Stimulated activated memory B cell treated with anti-CD40 and anti-IgM and Interleukin-4, amounts not matched to agents 10 μg/mL and 1 μg/mL and 100 μg/mL, for 72 hours (primary cell): Measurements from ENCODE around the gene ASB7.
"Not testable (repeated sequence)": the region's sequence is repeated elsewhere in the genome, so short reads cannot be mapped to it uniquely, and the experiment has no call there.

Experiments
- ATAC-seq: fragments of 150-1000 bp; cut with Tn5 transposase; 2 replicates; pipeline ENCODE4 v1.10.0; 2021
- H3K27ac Mint-ChIP-seq: one replicate; pipeline ENCODE4 v1.8.0; 2022; ENCODE audit warnings: mild to moderate bottlenecking, mixed read lengths
- H3K27me3 Mint-ChIP-seq: one replicate; pipeline ENCODE4 v1.8.0; 2022; ENCODE audit warnings: mixed read lengths
- H3K36me3 Mint-ChIP-seq: one replicate; pipeline ENCODE4 v1.8.0; 2022; ENCODE audit warnings: mixed read lengths
- H3K4me1 Mint-ChIP-seq: one replicate; pipeline ENCODE4 v1.8.0; 2022; ENCODE audit warnings: mixed read lengths
- H3K4me3 Mint-ChIP-seq: one replicate; pipeline ENCODE4 v1.8.0; 2022; ENCODE audit warnings: mild to moderate bottlenecking, moderate library complexity, mixed read lengths
- H3K9me3 Mint-ChIP-seq: one replicate; pipeline ENCODE4 v1.8.0; 2022; ENCODE audit warnings: mixed read lengths

Gene ASB7

DNA sequence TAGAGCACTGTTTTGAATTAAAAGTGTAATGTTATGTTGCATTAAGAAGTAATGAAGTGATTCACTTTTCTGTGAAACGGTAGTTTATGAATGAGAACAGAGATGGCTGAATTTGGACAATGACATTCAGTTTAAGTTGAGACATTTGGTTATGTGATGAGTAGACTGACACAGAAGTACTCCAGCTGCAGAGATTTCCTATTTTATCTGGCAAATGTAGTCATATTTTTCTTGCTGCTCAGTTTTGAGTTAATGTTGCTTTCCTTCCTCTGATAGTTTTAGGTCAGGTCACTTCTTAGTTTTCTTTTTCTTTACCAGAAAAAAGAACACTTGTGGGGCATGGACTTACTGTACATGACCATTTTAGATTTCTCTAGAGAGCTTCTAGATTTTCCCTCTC is 51.2 kb downstream of the ASB7 start:
- peaks cover 8% of the 10 kb centered on the region for H3K4me1 Mint-ChIP-seq
- H3K36me3 Mint-ChIP-seq = peaks cover 17% of the 10 kb centered on the region
- ATAC-seq = no peak
- H3K27ac Mint-ChIP-seq = no peak overlapping the region
- no peaks in the 10 kb centered on the region for H3K9me3 Mint-ChIP-seq
- no peaks in the 10 kb centered on the region for H3K27me3 Mint-ChIP-seq
- H3K4me3 Mint-ChIP-seq = no peak overlapping the region

GRCh38 chr15:100658895-100659294 is 56.5 kb downstream of the ASB7 start:
- H3K36me3 Mint-ChIP-seq = no peaks in the 10 kb centered on the region
- H3K27me3 Mint-ChIP-seq = no peaks in the 10 kb centered on the region
- no peak overlapping the region for H3K4me3 Mint-ChIP-seq
- H3K9me3 Mint-ChIP-seq = no peaks in the 10 kb centered on the region
- no peaks in the 10 kb centered on the region for H3K4me1 Mint-ChIP-seq
- ATAC-seq = no peak
- no peak overlapping the region for H3K27ac Mint-ChIP-seq

- Mint-ChIP-seq H3K27ac (no peak overlapping the region), H3K4me1 (no peaks in the 10 kb centered on the region), H3K9me3 (no peaks in the 10 kb centered on the region), H3K36me3 (no peaks in the 10 kb centered on the region), H3K4me3 (no peak overlapping the region), H3K27me3 (no peaks in the 10 kb centered on the region)
- no peak for ATAC-seq
These were observed 58.8 kb downstream of the ASB7 start for GRCh38 chr15:100661156-100661555.

DNA sequence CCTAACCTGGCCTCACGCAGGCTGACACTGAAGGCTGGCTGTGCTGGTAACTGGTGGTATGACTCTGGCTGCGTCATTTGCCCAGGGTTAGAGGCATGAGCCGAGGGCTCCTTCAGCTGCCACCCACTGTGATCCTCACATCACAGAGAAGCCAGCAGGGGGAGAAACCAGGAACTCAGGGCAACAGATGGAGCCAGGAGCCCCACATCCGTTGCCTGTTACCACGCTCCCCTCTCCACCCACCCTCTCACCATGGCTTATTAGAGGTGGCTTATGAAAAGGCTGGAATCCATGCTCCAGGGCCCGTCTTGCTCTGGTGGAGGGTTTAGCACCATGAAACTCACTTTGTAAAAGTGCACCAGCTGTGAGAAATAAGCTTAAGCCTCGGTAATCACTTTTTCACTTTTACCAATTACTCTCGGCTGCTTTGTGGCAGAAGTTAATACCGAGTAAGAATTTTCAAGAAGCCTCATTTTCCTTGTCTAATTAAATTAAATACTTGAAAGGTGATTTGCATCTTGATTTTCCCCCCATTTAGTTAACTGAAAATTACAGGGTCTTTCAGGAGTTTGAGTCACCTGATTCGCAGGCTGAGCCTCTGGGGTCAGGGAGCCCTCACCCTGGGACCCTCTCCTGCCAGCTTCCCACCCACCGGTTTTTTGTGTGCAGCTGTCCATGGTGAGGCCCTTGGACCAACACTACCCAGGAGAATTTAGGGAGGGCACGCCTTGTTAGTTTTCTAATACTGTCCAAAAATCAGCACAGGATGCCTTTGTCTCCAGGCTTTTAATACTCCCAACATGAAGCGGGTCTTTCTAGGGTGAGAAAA is 60.9 kb downstream of the ASB7 start:
- no peak overlapping the region for H3K27ac Mint-ChIP-seq
- no peaks in the 10 kb centered on the region for H3K27me3 Mint-ChIP-seq
- ATAC-seq = no peak
- H3K36me3 Mint-ChIP-seq = no peaks in the 10 kb centered on the region
- no peaks in the 10 kb centered on the region for H3K9me3 Mint-ChIP-seq
- H3K4me1 Mint-ChIP-seq = no peaks in the 10 kb centered on the region
- H3K4me3 Mint-ChIP-seq = no peak overlapping the region

DNA sequence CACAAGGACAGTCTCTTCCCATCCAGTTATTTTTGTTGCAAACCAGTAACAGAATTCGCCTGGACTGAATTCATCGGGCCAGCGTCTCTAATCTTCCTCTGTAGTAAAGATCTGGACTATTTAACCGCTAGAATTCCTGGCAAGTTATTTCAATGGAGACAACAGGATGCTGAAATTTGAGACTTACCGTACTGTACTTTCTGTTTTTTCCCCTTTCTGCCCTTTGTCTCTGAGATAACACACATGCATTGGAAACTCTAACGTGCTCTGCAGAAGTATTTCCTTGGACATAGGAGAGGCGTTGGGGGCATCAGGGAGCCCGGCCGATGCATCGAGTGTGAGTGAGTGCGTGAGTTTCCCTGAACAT is 61.5 kb downstream of the ASB7 start:
- H3K9me3 Mint-ChIP-seq = no peaks in the 10 kb centered on the region
- H3K4me3 Mint-ChIP-seq = no peak overlapping the region
- H3K27ac Mint-ChIP-seq = no peak overlapping the region
- no peaks in the 10 kb centered on the region for H3K4me1 Mint-ChIP-seq
- no peaks in the 10 kb centered on the region for H3K27me3 Mint-ChIP-seq
- ATAC-seq = no peak
- no peaks in the 10 kb centered on the region for H3K36me3 Mint-ChIP-seq

GRCh38 chr15:100665570-100665969 is 63.2 kb downstream of the ASB7 start:
- no peaks in the 10 kb centered on the region for H3K4me1 Mint-ChIP-seq
- H3K27ac Mint-ChIP-seq = no peak overlapping the region
- H3K4me3 Mint-ChIP-seq = no peak overlapping the region
- H3K27me3 Mint-ChIP-seq = no peaks in the 10 kb centered on the region
- H3K36me3 Mint-ChIP-seq = no peaks in the 10 kb centered on the region
- no peaks in the 10 kb centered on the region for H3K9me3 Mint-ChIP-seq
- no peak for ATAC-seq

DNA sequence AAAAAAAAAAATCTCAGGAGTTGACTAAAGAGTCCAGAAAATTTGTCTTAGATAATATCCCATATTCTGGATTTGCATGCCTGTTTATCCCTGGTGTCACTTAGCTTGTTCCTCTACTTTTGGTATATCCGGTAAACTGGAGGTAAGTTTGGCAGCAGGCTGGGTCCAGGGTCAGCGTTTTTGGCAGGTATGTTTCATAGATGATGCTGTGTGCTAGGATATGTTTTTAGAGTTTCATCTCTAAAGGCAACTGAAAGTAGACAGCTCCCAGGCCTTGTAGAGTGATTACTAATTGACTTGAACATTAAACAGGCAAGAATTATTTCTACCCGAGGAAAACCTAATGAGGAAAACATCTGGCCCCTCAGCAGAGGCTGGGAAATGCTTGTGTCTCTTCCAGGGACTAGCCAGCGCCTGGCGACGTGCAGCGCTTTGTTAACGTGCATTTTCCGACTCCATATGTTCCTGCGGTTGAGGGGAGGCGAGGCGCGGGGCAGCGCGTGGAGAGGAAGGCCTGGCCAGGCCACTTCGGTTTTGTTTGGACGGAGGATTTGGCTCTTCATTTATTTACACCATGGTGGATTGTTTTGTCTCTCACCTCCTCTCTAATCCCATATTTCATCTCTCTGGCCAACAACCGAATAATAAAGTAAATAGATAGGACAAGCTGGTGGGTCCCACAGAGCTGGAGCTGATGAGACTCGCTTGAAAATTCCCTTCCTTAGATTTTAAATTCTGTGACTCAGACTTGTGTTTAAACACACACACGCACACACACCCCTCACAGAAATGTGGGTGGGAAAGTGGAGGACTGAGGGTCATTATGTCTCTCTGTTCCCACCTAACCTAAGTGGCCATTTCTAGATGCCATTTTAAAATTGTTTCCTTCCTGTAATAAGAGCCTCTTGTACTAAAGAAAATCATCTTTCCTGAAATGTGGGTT is 65.3 kb downstream of the ASB7 start:
- no peak for ATAC-seq
- no peak overlapping the region for H3K4me3 Mint-ChIP-seq
- H3K27ac Mint-ChIP-seq = no peak overlapping the region
- H3K27me3 Mint-ChIP-seq = no peaks in the 10 kb centered on the region
- no peaks in the 10 kb centered on the region for H3K36me3 Mint-ChIP-seq
- H3K9me3 Mint-ChIP-seq = no peaks in the 10 kb centered on the region
- no peaks in the 10 kb centered on the region for H3K4me1 Mint-ChIP-seq

DNA sequence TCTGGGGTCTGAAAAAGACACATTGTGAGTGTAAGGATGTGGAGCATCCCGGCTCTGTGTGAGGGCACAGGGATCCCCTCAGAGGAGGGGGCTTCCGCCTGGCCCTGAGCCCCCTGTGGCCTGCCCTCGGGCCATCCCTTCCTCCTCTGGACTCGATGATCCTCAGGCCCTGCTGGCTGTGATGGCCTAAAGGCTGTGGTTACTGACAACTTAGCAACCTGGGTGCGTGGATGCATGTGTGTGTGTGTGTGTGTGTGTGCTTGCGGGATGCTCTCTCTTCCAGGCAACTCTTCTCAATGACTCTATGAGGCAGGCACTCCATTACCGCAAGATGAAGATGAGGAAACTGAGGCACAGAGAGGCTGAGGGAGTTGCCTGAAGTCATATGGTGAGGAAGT is 66.0 kb downstream of the ASB7 start:
- no peaks in the 10 kb centered on the region for H3K9me3 Mint-ChIP-seq
- no peaks in the 10 kb centered on the region for H3K4me1 Mint-ChIP-seq
- no peaks in the 10 kb centered on the region for H3K27me3 Mint-ChIP-seq
- no peaks in the 10 kb centered on the region for H3K36me3 Mint-ChIP-seq
- H3K4me3 Mint-ChIP-seq = no peak overlapping the region
- ATAC-seq = no peak
- no peak overlapping the region for H3K27ac Mint-ChIP-seq

- no peaks in the 10 kb centered on the region for H3K36me3 Mint-ChIP-seq
- no peaks in the 10 kb centered on the region for H3K27me3 Mint-ChIP-seq
- H3K27ac Mint-ChIP-seq = no peak overlapping the region
These were observed 66.9 kb downstream of the ASB7 start for GRCh38 chr15:100669260-100669659.

GRCh38 chr15:100670505-100671021 is 68.2 kb downstream of the ASB7 start:
- Mint-ChIP-seq H3K4me3 (no peak overlapping the region), H3K9me3 (no peaks in the 10 kb centered on the region), H3K27ac (no peak overlapping the region), H3K4me1 (no peaks in the 10 kb centered on the region), H3K36me3 (no peaks in the 10 kb centered on the region), H3K27me3 (no peaks in the 10 kb centered on the region)
- no peak for ATAC-seq

More at GRCh38 chr15:100669260-100669659, 66.9 kb downstream of the ASB7 start:
- no peak overlapping the region for H3K4me3 Mint-ChIP-seq
- ATAC-seq = no peak
- H3K4me1 Mint-ChIP-seq = no peaks in the 10 kb centered on the region
- no peaks in the 10 kb centered on the region for H3K9me3 Mint-ChIP-seq

DNA sequence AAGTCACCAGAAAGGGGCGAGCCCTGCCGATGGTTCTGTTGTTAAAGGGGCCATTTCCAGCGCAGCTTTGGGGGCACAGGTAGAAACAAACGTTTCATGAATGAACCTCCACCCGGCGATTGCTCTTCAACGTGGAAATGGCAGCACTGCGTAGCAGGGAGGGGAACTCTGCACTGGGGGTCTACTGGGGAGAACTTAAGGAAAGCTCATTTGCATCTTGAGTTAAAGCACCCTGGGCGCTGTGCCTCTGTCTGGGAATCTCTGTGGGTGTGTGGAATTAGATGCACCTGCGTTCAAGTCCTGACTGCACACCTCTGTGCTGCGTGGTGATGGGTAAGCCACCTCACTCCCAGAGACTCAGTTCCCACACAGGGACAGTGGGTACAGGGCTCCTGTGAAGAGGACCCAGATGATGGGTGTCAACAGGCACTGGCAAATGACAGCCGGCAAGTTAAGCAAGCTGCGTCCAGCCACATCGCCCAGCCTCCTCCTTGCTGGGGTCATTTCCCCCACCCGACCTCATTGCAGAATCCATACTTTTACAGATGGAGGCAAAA is 68.8 kb downstream of the ASB7 start:
- H3K9me3 Mint-ChIP-seq = no peaks in the 10 kb centered on the region
- H3K4me3 Mint-ChIP-seq = no peak overlapping the region
- no peak for ATAC-seq
- no peak overlapping the region for H3K27ac Mint-ChIP-seq
- no peaks in the 10 kb centered on the region for H3K36me3 Mint-ChIP-seq
- no peaks in the 10 kb centered on the region for H3K27me3 Mint-ChIP-seq
- no peaks in the 10 kb centered on the region for H3K4me1 Mint-ChIP-seq

DNA sequence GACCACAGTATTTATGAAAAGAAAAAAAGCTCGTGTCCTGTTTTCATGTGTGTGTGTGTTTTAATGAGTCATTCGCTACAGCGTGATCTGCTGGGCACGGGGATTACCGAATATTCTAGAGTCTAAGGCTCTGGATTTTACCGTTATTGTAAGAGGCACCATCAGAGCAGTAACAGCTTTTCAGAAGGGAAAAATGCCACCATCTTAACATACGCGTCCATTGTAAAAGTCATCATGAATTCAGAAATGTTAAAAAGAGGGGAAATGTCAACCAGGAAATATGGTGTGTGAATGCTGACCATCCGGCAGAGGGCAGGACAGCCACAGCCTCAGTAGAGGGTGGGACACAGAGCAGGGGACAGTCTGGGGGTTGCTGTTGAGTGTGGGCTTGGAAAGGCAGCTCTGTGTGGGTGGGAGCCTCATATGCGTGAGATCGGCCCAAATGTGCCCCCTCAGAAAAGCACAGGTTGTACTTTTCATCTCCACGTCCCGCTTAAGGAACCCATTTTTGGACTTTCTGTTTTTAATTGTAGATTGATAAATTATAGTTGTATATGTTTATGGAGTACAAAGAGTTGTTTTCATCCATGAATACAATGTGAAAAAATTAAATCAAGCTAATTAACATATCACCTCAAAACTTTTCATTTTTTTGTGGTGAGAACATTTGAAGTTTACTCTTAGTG is 69.6 kb downstream of the ASB7 start:
- no peaks in the 10 kb centered on the region for H3K9me3 Mint-ChIP-seq
- no peaks in the 10 kb centered on the region for H3K4me1 Mint-ChIP-seq
- no peaks in the 10 kb centered on the region for H3K36me3 Mint-ChIP-seq
- H3K4me3 Mint-ChIP-seq = no peak overlapping the region
- no peak for ATAC-seq
- no peaks in the 10 kb centered on the region for H3K27me3 Mint-ChIP-seq
- no peak overlapping the region for H3K27ac Mint-ChIP-seq

- no peak overlapping the region for H3K4me3 Mint-ChIP-seq
- no peaks in the 10 kb centered on the region for H3K27me3 Mint-ChIP-seq
- ATAC-seq = no peak
- H3K27ac Mint-ChIP-seq = no peak overlapping the region
- no peaks in the 10 kb centered on the region for H3K4me1 Mint-ChIP-seq
- H3K9me3 Mint-ChIP-seq = no peaks in the 10 kb centered on the region
- H3K36me3 Mint-ChIP-seq = no peaks in the 10 kb centered on the region
These were observed 70.6 kb downstream of the ASB7 start for GRCh38 chr15:100672959-100673358.

DNA sequence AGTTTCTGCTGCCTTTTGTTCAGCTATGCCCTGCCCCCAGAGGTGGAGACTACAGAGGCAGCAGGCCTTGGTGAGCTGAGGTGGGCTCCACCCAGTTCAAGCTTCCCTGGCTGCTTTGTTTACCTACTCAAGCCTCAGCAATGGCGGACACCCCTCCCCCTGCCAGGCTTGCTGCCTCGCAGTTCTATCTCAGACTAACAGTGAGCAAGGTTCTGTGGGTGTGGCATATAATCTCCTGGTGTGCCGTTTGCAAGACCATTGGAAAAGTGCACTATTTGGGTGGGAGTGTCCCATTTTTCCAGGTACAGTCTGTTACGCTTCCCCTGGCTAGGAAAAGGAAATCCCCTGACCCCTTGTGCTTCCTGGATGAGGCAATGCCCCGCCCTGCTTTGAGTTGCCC is 76.8 kb downstream of the ASB7 start:
- not testable (repeated sequence) for H3K4me3 Mint-ChIP-seq, H3K36me3 Mint-ChIP-seq, H3K9me3 Mint-ChIP-seq, ATAC-seq, H3K4me1 Mint-ChIP-seq, H3K27ac Mint-ChIP-seq
- H3K27me3 Mint-ChIP-seq = peaks cover 37% of the 10 kb centered on the region

- H3K9me3 Mint-ChIP-seq = peaks cover 3% of the 10 kb centered on the region
- no peak for ATAC-seq
- H3K27me3 Mint-ChIP-seq = peaks cover 48% of the 10 kb centered on the region
- peaks cover 8% of the 10 kb centered on the region for H3K36me3 Mint-ChIP-seq
- H3K4me3 Mint-ChIP-seq = no peak overlapping the region
- H3K27ac Mint-ChIP-seq = no peak overlapping the region
- H3K4me1 Mint-ChIP-seq = no peaks in the 10 kb centered on the region
These were observed 78.3 kb downstream of the ASB7 start for GRCh38 chr15:100680726-100681125.
